Measurements from ENCODE around the gene ARHGAP22.

ARHGAP22 gene

DNA sequence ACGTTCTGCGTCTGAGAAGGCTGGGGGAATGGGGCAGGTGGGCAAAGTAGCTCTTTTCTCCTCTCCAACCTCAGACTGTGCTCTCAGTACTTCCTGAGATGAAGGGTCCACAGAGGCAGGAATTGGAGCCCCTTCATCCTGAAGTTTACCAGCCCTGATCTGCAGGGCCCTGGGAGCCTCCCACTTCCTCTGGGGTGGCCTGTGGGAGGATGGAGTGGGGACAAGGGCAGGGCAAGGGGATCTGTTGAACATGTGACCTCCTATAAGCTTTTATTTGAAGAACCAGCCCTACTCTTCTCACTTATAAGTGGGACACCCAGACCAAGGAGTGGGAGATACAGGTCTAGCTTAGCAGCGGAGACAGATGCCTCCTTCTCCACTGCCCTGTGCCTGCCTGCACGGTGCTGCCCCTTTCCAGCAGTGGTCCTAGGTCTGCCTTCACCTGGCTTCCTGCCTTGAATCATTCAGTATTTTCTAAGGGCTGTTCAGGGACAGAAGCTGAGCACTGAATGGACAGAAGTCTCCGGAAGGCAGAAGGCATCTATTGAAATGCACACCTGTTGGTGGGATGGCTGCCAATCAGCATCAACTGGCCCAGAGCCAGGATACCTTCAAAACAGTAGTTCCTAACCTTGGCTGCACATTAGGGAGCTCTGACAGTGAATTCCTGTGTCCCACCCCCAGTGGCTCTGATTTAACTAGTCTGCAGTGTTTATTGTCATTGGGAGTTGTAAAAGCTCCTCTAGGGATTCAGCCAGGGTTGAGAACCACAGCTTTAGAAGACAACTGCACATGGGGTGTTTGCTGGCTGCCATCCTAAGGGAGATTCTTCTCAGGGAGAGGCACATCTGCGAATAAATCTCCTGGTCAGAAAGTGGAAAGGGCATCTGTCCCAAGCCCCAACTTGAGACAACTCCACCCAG lies 2.7 kb upstream of the ARHGAP22 start:
- DNase-seq (ENCODE audit: low read depth in 2 of 2) = no peak

DNA sequence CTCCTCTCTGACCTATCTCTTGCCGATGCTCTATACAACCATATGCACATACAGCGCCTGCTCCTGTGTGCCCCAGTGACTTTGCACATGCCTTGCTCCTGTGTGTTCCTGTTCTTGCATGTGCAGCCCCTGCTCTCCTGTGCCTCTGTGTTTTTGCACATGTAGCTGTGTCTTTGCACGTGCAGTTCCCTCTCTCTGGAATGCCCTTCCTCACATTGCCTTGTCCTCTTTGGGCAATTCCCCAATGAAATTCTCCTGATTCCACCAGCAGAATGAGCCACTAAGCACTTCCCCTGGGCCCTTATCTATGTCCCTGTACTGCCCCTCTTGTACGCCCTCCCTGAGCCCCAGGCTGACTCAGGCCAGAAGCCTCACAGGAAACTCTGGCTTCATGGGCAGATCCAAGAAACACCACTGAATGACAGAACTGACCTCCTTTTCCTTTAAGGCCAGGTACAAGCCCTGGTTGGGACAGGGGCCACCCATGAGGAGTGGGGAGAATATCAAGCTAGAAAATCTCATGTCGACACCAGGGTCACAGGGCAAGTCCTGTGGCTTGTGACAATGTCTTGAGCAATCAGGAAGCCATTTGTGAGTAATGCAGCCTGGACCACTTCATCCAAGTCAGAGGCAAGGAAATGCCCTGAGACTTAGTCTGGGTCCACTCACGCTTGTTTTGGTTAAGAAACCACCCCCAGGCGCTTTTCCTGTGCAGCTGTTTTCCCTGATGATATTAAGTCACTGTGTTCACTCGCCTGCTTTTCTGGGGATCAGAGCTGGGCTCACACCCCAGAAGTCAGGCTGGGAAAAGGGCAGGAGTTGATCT lies 1.9 kb upstream of the ARHGAP22 start:
- DNase-seq (ENCODE audit: low read depth in 2 of 2) = no peak

DNA sequence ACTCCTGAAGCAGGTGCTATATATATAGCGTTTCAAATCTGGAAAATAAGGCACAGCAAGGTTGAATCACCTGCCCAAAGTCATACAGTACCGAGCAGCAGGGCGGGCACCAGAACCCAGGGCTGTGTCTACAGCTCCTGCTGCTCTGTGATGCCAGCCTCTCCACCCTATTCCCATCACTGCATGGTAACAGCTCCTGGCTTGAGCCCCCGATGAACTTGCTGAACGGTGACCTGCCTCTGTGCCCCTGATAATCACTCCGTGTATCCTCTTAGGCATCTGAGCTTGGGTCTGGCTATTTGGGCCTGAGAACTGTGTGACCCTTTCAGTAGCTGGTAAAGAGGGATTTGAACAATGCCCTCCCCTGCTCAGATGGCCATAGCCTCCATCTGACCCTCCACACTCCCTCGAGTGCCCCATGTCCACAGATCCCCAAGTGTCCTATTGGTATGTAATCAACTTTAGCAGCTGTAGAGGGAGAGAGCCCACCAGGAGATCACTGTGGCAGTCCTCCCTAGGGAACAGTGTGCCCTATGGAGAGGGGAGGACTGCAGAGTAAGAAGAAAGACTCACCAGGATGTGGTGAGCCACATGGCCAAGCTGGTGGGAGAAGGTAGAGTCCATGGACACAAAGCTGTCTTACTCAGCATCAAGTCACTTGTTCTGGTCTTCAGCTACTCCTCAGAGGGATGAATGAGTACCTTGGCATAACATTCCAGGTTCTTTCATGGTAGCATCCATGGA lies 1.1 kb upstream of the ARHGAP22 start:
- no peak for DNase-seq (ENCODE audit: low read depth in 2 of 2)

DNA sequence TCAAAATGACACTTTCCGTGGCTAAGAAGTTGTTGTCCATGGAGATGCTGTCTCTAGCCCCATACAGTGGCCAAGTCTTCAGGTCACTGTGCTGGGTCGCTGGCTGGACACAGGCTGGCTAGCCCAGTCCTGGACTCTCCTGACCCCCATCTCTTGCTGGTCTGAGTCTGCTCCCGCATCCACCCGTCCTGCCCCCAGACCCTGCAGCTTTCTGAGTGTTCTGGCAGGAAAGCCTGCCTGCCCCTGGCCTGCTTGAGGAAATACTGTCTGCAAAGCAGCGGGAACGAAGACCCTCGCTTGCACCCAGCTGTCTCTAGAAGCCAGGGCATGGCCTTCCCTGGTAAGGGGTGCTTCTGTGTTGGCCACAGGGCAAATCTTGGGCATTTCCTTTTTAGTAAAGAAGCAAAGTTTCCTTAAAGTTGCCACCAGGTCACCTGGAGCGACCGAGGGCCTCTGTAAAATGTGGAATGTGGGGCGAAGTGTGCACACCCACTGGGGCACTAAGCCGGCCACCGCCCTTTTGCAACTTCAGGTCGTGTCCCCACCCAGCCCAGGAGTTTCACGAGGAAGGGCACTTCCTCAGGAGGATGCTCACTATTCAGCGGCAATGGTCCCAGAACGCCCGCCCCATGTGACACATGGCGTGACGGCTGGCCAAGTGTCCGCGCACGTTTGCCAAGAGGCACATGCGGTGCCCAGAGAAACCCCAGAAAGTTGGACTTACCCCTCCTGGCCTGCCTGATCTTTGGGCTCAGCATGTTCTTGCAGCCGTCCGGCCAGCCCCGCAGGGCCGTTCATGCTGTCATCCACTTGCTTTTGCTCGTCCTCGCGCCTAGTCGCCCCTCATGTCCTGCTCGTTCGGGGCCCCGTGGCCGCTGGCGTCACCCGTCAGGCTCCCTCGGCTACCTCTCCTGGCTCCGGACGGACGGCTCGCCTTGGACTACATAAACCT lies 558 bp downstream of the ARHGAP22 start:
- no peak for DNase-seq (ENCODE audit: low read depth in 2 of 2)

DNA sequence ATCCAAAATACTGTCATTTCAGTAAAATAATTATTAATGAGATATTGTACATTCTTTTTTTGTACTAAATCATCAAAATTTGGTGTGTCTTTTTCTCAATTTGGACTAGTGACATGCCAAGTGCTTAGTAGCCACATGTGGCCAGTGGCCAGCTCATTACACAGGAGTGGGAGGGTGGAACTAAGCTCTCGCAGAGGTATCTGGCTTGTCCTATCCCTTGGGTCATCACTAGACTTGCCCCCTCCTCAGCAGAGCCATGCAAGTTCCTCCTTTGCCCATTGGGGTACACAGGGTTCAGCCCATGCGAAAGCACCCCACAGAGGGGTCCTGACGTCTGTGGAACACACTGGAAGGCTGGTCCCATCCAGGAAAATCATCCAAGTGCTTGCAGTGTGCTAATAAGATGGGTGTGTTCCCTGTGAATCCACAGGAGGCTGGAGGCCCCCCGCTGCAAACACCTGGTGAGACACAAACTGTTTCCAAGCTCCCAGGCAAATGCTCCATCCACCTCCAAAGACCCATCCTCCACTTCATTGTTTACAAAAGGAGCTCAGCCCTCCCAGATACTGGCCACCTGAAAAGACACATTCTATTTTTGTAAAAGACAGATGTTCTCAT lies 1.3 kb downstream of the ARHGAP22 start:
- no peak for DNase-seq (ENCODE audit: low read depth in 2 of 2)

DNA sequence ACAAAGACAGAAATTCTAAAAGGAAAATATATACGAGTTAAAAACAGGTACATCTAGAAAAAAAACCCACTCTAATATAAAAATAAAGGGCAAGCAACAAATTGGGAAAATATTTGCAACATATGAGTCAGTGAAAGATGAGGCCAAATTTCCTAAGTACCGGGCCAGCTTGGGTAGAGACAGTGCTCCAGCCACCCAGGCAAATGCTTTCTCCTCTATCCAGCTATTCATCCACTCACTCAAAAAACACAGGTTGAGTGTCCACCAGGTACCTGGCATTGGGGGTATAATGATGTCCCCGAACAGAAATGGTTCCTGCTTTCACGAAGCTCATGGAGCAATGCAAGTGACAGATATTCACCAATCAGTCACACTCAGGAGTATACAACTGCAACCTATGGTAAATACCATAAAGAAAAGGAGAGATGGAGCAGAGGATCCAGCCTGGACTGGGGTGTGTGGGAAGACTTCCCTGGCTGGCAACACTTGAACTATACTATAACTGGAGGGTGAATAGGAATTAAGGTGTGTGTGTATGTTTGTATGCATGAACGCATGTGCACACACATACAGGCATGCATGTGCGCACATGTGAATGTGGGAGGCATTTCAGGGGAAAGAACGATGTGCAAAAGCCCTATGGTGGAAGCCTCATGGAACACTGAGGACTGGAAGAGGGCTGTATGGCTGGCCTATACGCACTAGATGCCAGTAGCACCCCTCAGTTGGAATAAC lies 2.3 kb downstream of the ARHGAP22 start:
- DNase-seq (ENCODE audit: low read depth in 2 of 2) = no peak

DNA sequence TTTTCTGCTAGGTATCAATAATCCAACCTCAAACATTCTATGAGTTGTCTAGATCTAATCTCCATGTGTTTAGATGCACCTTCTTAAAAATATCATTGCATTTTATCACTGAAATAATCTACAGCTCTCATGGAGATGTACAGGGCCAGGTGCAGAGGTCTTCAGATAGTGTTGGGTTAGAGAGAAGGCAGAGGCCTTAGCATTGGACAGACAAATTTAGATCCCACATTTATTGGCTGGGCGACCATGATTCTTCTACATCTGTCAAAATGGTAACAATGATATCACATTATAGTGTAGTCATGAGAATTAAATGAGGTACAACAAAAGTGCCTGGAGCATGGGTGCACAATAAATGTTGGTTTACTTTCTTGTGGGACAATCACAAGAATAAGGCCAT lies 3.1 kb downstream of the ARHGAP22 start:
- DNase-seq (ENCODE audit: low read depth in 2 of 2) = no peak

DNA sequence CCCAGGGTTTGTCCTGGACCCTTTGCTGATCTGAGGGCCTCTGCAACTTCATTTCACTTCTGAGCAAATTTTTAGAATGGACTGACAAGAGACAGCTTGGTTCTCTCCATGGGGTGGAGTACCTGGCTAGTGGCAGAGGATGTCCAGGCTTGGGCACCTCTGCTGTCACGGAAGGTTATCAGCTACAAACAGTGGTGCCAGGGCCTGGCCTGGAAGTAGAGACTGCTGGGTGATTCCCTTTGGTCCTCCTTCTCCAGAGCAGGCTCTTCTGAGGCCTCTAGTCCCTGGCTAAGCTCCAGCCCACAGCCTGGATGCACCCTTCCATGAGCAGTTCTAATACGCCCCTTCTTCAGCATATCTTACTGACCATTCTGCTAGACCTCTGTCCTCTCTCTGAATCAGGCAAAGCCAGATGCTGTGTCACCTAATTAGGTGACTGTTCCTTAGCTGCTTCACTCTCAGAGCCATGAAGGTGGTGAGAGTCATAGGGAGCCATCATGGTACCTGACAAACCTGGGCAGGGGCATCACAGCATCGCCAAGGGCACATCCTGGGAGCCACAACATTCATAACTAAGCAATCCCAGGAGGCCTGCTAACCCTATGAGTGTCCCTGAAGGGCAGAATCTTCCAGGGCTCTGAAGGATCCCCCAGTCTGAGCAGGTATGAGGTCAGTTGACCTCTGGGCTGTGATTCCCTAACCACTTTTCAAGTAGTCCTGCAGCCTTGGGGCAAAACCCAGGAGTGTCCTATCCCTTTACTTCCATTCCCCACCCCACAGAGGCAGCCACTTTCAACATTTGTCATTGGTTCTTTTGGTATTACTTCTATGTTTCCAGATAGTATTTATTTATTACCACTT lies 4.0 kb downstream of the ARHGAP22 start:
- no peak for DNase-seq (ENCODE audit: low read depth in 2 of 2)

DNA sequence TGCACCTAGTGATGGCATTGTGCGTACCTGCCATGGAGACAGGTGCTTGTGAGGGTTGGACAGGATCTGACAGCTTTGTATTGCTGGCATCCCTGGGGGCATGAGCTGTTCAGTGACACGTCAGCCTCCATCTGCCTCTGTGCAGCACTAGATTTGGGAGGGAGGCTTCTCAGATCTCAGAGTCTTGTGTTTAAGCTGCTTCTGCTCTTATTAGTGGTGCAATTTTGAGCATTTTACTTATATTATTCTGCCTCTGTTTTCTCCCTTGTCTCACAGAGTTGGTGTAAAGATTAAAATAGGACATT lies 5.1 kb downstream of the ARHGAP22 start:
- no peak for DNase-seq (ENCODE audit: low read depth in 2 of 2)

DNA sequence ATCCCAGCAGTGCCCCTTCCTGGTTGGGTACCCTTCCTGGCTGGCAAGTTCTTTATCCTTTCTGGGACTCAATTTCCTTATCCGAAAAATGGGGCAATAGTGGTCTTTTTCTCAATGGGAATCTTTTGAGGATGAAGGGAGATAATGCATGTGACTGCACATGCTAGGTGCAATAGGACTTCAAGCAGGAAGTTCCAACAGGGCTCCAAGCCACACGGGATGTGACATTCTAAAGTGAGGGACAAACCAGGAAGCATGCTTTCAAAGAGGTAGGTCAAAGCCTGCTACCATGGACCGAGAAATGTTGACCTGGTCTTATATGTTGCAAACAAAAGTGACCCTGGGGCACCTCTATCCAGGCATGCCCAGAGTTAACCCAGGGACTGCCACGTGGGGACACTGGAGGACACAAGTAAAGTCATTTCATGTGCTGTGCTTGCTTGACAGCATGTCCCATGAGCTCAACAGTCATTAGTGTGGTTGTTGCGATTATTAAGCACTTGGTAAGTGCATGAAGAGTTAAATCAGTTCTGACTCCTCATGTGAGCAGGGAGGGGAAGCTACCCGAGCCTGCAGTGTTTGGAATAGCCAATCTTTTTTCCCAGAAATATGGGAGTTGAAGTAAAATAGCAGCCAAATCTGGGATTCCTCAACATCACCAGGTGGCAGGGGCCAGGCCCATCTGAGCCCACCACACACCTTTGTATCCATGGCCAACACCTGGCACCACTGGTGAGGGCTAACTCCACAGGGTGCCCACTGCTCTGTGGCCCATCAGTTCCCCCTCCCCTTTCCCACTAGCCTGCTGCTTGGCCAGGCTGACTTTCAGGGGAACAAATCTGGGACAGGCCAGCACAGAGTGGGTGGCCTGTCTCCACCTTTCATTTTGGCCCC lies 5.7 kb downstream of the ARHGAP22 start:
- no peak for DNase-seq (ENCODE audit: low read depth in 2 of 2)

DNA sequence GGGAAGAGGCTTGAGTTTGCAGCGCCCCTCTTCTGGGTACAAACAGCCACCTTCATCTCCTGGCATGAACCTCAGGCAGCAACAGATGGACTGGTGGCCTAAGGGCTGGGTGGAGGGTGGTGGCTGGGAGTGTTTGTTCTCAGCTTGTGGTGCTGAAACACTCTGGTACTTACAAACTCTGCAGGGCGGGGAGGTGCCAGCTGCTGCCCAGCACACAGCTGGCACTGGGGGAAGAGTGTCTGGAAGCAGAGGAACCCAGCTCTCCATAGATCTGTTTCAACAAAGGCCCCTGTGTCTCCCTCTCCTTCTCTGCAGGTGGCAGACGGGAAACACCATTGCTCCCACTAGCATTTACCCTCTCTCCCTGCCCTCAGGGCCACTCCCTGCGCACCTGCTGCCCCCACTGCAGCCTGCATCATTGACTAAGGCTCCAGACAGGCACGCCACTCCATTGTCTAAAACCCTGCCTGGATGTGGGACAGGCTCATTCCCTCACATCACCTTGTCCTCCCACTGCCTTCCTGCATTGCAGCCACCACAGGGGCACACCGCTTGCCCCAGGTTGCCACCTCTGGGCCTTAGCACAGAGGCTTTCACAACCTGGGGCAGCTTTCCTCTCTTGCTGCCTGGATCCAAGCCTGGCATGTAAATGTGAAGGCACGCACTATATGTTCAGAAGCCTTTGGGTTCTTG lies 6.5 kb downstream of the ARHGAP22 start:
- no peak for DNase-seq (ENCODE audit: low read depth in 2 of 2)

DNA sequence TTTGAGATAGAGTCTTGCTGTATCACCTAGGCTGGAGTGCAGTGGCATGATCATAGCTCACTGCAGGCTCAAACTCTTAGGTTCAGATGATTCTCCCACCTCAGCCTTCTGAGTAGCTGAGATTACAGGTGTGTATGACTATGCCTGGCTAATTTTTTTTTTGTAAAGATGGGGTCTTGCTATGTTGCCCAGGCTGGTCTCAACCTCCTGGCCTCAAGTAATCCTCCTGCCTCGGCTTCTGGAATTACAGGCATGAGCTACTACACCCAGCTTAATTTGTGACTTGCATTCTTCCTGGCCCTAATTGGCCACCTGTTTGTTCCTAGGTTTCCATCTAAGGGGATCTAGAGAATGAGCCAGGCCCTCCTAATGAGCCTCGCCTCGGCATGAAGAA lies 9.3 kb downstream of the ARHGAP22 start:
- no peak for DNase-seq (ENCODE audit: low read depth in 2 of 2)

DNA sequence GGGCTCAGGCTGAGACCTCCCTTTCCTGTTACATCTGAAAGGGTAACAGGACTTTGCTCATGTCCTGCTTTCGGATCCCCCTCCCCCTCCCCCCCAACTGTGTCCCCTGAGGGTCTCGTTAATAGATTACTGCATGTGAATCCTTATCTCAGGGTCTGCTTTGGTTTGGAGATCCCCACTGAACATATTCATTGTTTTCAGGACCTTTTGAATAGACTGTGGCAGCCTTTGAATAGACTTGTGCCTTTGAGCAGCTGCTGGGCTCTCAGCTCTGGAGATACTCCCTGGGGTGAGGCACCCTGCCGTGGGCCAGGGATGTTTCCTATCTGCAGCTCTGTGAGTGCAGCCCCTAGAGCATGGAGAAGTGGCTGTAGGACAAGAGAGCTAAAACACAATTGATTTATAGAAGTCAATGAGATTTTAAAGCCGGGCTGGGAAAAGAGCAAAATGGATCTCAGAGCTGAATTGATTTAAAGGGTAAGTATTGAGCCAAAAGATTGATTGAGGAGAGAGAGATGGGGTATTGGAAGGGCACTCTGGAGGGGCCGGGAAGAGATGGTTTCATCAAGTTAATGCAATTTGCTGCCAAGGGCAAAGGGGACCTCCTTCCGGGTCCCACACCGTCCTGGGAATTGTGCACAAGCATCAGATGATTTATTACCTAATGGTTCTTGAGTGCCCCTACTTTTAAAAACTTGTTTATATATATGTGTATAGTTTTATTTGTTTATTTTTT lies 9.9 kb downstream of the ARHGAP22 start:
- DNase-seq (ENCODE audit: low read depth in 2 of 2) = no peak

DNA sequence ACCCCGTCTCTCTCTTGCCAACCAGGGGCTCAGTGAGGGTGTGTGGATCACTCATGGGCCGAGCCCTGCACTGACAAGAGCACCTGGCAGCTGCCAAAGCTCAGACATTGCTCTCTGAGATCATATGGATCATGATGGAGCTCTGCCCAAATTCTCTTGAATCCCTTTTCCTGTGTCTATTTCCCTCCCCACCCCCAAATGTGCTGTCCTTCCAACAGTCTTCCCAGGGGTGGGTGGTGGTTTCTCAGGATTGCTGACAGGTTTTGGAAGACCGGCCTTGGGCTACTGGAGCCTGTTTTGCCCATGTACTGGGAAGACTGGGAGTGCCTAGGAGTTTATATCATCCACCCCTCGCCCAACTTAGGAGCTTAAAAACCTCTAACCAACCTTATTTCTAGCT lies 10.5 kb downstream of the ARHGAP22 start:
- DNase-seq (ENCODE audit: low read depth in 2 of 2) = no peak

DNA sequence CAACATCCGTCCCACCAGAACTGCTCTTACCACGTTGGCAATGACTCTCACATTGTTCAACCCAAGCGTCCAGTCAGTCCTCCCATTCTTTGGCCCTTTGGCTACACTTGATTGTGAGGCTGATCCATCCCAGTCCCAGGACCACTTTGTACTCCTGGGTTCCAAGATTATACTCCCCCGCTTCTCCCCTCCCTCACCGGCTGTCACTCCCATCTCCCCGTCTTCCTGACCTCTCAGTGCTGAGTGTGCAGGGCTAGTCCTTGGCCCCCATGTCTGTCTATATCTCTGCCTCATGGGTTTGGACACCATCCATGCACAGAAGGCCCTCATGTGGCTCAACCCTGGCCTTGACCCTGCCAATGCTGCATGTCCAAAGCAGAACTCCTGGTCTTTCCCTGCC lies 12.5 kb downstream of the ARHGAP22 start:
- no peak for DNase-seq (ENCODE audit: low read depth in 2 of 2)

DNA sequence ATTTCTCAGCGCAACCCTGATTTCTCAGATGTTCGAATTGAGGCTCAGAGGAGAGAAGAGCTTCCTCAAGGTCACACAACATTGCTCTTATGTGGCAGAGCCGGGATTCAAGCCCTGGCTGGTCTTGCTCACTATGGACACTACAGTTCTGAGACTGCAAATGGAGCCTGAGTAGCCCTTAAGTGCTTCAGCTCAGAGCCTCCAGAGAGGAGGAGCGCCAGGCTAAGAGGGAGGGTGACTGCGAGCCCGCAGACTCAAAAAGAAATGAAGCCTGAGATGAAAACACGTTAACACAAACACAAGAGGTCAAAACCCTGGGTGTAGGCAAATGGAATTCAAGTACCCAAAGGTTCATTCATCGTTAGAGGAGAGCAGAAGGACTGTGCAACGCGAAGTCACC lies 13.9 kb downstream of the ARHGAP22 start:
- DNase-seq (ENCODE audit: low read depth in 2 of 2) = no peak

DNA sequence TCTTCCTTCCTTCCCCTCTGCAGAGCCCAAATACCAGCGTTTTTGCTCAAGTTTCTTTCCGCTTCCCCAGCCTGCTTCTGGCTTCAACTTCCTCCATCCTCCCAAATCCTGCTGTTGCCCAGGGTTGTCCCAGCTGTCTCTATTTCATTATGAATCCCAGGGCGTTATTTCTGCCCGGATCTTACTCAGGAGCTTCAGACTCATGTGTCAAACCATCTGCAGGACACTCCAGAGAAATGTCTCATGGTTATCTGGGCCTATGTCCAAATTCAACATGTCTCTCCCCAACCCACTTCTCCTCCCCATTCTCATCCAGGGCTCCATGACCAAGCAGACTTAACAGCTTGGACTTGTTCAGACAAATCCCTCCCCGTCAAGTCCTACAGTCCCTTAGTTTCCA lies 15.6 kb downstream of the ARHGAP22 start:
- no peak for DNase-seq (ENCODE audit: low read depth in 2 of 2)
